ENCODE data around the gene HERC2. TPM values are rescaled to one million over a fixed set of nuclear protein-coding genes. Genes with fewer than 3 reads are reported as not detected.
"Not testable (repeated sequence)": the region's sequence is repeated elsewhere in the genome, so short reads cannot be mapped to it uniquely, and the experiment has no call there.

The HERC2 gene
- polyA plus RNA-seq, 1 of the 3 experiments (the other 2 are of a cell fraction) = 22.3 TPM

DNA sequence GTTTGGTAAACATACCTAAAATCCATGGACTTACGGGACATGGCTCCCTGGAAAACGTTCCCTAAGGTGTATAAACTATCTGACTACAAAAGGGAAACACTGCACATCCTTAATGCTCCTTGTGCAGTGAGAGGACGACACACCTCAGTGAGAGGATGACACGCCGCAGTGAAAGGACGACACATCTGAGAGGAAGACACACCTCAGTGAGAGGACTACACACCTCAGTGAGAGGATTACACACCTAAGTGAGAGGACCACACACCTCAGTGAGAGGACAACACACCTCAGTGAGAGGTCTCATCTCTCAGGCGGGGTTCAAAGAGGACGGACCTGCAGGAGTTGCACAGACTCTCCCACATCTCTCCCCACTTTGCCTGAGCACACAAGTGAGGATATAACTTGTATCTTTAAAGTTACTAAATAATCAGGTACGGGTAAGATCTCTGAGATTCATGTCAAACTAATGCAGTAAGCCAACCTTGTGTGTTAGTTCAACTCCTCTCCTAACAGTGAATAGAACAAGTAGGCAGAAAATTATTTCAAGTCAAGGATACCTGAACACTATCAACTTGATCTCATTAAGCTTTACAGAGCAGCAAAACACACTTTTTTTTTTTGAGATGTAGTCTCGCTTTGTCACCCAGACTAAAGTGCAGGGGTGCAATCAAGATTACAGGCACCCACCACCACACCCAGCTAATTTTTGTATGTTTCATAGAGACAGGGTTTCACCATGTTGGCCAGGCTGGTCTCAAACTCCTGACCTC, 32.1 kb downstream of the HERC2 start (continued):
- TF ChIP-seq GATA2 (CRISPR knock-in tag; IDR thresholded peaks at IDR 0.05) = no peak
- TF ChIP-seq MXI1 (IDR thresholded peaks at IDR 0.05; ENCODE audit: low read depth, low read length) = no peak
- TF ChIP-seq SMC3 (IDR thresholded peaks at IDR 0.05; ENCODE audit: low read depth, low read length) = no peak
- no peak for TF ChIP-seq GABPA (IDR thresholded peaks at IDR 0.05; ENCODE audit: low read depth)

GRCh38 chr15:28288830-28289693, 32.9 kb downstream of the HERC2 start:
- POLR2A ChIA-PET; H3K27me3 ChIP-seq (ENCODE audit: insufficient read depth); H3K27ac ChIP-seq (ENCODE audit: low read depth in 2 of 2, low read length in 1 of 2); H3K9ac ChIP-seq; H3F3A ChIP-seq (replicated peaks; ENCODE audit: insufficient read depth); H2AFZ ChIP-seq (ENCODE audit: low read depth); DNase-seq; H3K9me2 ChIP-seq; H3K4me1 ChIP-seq (ENCODE audit: control insufficient read depth in 1 of 2, insufficient read depth in 2 of 2, low read depth in 1 of 2, low read length in 1 of 2); H3K4me2 ChIP-seq; H3K4me3 ChIP-seq (ENCODE audit: low read depth in 2 of 2, low read length in 1 of 2); H3K9me3 ChIP-seq; H4K20me1 ChIP-seq (ENCODE audit: insufficient read depth): not testable (repeated sequence)
- peaks cover 15 to 37% of the 10 kb centered on the region in 2 experiments for H3K36me3 ChIP-seq (replicated peaks in 1 of 2; ENCODE audit: control insufficient read depth in 1 of 2, insufficient read depth in 2 of 2, low read length in 1 of 2)
- CTCF ChIA-PET = interaction anchor here (0.9 kb wide), 1 partner anchor 70 kb away, joined by 3 read pairs; no protein-coding TSS in a partner anchor
- peaks cover 21% of the 10 kb centered on the region; the same call in 1 of the 2 replicates for H3K79me2 ChIP-seq (ENCODE audit: insufficient read depth)
- WGBS (ENCODE audit: low lambda C conversion rate) = 86% methylated on average over 7 of the region's 7 CpGs

GRCh38 chr15:28286659-28287058, 35.3 kb downstream of the HERC2 start:
- CTCF ChIA-PET; H2AFZ ChIP-seq (ENCODE audit: low read depth); H4K20me1 ChIP-seq (ENCODE audit: insufficient read depth); H3K27ac ChIP-seq (ENCODE audit: low read depth in 2 of 2, low read length in 1 of 2); H3K9ac ChIP-seq; DNase-seq; H3K9me3 ChIP-seq; H3K27me3 ChIP-seq (ENCODE audit: insufficient read depth); H3K4me2 ChIP-seq; POLR2A ChIA-PET; H3K4me3 ChIP-seq (ENCODE audit: low read depth in 2 of 2, low read length in 1 of 2); H3K9me2 ChIP-seq; H3K4me1 ChIP-seq (ENCODE audit: control insufficient read depth in 1 of 2, insufficient read depth in 2 of 2, low read depth in 1 of 2, low read length in 1 of 2); H3F3A ChIP-seq (replicated peaks; ENCODE audit: insufficient read depth): not testable (repeated sequence)
- Histone ChIP-seq H3K36me3 (replicated peaks in 1 of 2; ENCODE audit: control insufficient read depth in 1 of 2, insufficient read depth in 2 of 2, low read length in 1 of 2) (peaks cover 17 to 42% of the 10 kb centered on the region in 2 experiments), H3K79me2 (ENCODE audit: insufficient read depth) (peaks cover 40% of the 10 kb centered on the region; the same call in 1 of the 2 replicates)
- WGBS (ENCODE audit: low lambda C conversion rate) = 83% methylated on average over 8 of the region's 8 CpGs

DNA sequence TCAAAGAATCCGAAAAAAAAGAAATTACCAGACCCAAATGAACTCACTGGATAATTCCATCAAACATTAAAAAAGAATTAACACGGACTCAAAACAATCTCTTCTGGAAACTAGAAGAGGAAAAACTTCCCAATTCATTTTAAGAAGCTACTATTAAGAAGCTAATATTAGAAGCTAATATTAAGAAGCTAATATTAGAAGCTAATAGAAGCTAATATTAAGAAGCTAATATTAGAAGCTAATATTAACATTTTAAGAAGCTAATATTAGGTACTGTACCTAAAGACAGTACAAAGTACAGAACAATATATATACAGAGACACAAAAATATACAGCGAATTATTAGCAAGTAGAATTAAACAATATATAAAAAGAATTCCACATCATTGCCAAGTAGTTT, 35.9 kb downstream of the HERC2 start:
- CTCF ChIA-PET = no interaction called here
- 96% methylated on average over 3 of the region's 3 CpGs for WGBS (ENCODE audit: low lambda C conversion rate)
- POLR2A ChIA-PET = no interaction called here
- TF ChIP-seq, protein P1, sequence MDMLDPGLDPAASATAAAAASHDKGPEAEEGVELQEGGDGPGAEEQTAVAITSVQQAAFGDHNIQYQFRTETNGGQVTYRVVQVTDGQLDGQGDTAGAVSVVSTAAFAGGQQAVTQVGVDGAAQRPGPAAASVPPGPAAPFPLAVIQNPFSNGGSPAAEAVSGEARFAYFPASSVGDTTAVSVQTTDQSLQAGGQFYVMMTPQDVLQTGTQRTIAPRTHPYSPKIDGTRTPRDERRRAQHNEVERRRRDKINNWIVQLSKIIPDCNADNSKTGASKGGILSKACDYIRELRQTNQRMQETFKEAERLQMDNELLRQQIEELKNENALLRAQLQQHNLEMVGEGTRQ (IDR thresholded peaks at IDR 0.05; ENCODE audit: borderline replicate concordance, low read depth, low read length) = no peak
- TF ChIP-seq SIN3A (IDR thresholded peaks at IDR 0.05; ENCODE audit: borderline replicate concordance, low read depth, low read length) (no peak), JUND (IDR thresholded peaks at IDR 0.05) (no peak), ELF1 (IDR thresholded peaks at IDR 0.05) (no peak), USF1 (IDR thresholded peaks at IDR 0.05; ENCODE audit: borderline replicate concordance, low read depth) (no peak), MEF2A (IDR thresholded peaks at IDR 0.05; ENCODE audit: borderline replicate concordance, low read depth) (no peak), CHD2 (IDR thresholded peaks at IDR 0.05; ENCODE audit: low read length, partially characterized antibody) (no peak), POLR2AphosphoS5 (IDR thresholded peaks at IDR 0.05; ENCODE audit: low read depth, low read length) (no peak), GATA2 (CRISPR knock-in tag; IDR thresholded peaks at IDR 0.05) (no peak)
- TF ChIP-seq, protein P2, sequence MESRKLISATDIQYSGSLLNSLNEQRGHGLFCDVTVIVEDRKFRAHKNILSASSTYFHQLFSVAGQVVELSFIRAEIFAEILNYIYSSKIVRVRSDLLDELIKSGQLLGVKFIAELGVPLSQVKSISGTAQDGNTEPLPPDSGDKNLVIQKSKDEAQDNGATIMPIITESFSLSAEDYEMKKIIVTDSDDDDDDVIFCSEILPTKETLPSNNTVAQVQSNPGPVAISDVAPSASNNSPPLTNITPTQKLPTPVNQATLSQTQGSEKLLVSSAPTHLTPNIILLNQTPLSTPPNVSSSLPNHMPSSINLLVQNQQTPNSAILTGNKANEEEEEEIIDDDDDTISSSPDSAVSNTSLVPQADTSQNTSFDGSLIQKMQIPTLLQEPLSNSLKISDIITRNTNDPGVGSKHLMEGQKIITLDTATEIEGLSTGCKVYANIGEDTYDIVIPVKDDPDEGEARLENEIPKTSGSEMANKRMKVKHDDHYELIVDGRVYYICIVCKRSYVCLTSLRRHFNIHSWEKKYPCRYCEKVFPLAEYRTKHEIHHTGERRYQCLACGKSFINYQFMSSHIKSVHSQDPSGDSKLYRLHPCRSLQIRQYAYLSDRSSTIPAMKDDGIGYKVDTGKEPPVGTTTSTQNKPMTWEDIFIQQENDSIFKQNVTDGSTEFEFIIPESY (IDR thresholded peaks at IDR 0.05; ENCODE audit: borderline replicate concordance, low read depth) = no peak
- TF ChIP-seq, protein P3, sequence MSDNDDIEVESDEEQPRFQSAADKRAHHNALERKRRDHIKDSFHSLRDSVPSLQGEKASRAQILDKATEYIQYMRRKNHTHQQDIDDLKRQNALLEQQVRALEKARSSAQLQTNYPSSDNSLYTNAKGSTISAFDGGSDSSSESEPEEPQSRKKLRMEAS (IDR thresholded peaks at IDR 0.05; ENCODE audit: low read depth) = no peak

More for the DNA sequence above, 35.9 kb downstream of the HERC2 start:
- Histone ChIP-seq H3F3A (replicated peaks; ENCODE audit: insufficient read depth) (no peaks in the 10 kb centered on the region), H3K9me3 (no peaks in the 10 kb centered on the region), H3K9me2 (no peaks in the 10 kb centered on the region), H3K9ac (no peak overlapping the region), H2AFZ (ENCODE audit: low read depth) (no peak overlapping the region), H3K4me1 (ENCODE audit: control insufficient read depth in 1 of 2, insufficient read depth in 2 of 2, low read depth in 1 of 2, low read length in 1 of 2) (peaks cover 0 to 7% of the 10 kb centered on the region in 2 experiments; a peak in 1 of 4 replicates), H3K79me2 (ENCODE audit: insufficient read depth) (peaks cover 46% of the 10 kb centered on the region), H3K27me3 (ENCODE audit: insufficient read depth) (no peaks in the 10 kb centered on the region), H3K4me2 (no peak overlapping the region), H3K27ac (ENCODE audit: low read depth in 2 of 2, low read length in 1 of 2) (no peak overlapping the region), H3K4me3 (ENCODE audit: low read depth in 2 of 2, low read length in 1 of 2) (no peak overlapping the region), H4K20me1 (ENCODE audit: insufficient read depth) (0 out of 2 replicates have a peak, but pooled peaks cover 7% of the 10 kb centered on the region), H3K36me3 (replicated peaks in 1 of 2; ENCODE audit: control insufficient read depth in 1 of 2, insufficient read depth in 2 of 2, low read length in 1 of 2) (peaks cover 14 to 39% of the 10 kb centered on the region in 2 experiments)
- no peak for DNase-seq

Data from SK-N-SH (cell line).